Skin epidermis (tissue), 12 donors: ENCODE data around the gene AGTR1.
"Not testable (repeated sequence)": the region's sequence is repeated elsewhere in the genome, so short reads cannot be mapped to it uniquely, and the experiment has no call there.

Experiments used
- H3K27ac ChIP-seq, 21 experiments: fragments of 200-600 bp; sonication (generic) in 11 of 21; one replicate each; pipeline ENCODE4 v1.5.0; 2020; ENCODE audit warnings: mild to moderate bottlenecking in 3 of 21, inconsistent platforms in 2 of 21, moderate library complexity in 2 of 21
- H3K4me3 ChIP-seq, 7 experiments: fragments of 200-600 bp; sonication (generic) in 2 of 7; one replicate each; pipeline ENCODE4 v1.5.0; 2020; ENCODE audit warnings: inconsistent platforms in 2 of 7, mild to moderate bottlenecking in 2 of 7, moderate library complexity in 1 of 7

AGTR1 gene

GRCh38 chr3:148756311-148756710 lies 58.6 kb downstream of the AGTR1 start:
- no peak overlapping the region for H3K4me3 ChIP-seq

GRCh38 chr3:148757238-148758215 lies 59.8 kb downstream of the AGTR1 start:
- H3K27ac ChIP-seq, result peak overlapping the region in 7 of 21 experiments; percentile 6 to 60 (median 19)
- H3K4me3 ChIP-seq, result no peak overlapping the region

More at GRCh38 chr3:148756311-148756710, 58.6 kb downstream of the AGTR1 start:
- no peak overlapping the region for H3K27ac ChIP-seq

- Histone ChIP-seq H3K27ac (peak overlapping the region in 4 of 21 experiments; percentile 6 to 27 (median 16)), H3K4me3 (no peak overlapping the region)
These were observed 60.7 kb downstream of the AGTR1 start for GRCh38 chr3:148758303-148758884.

- H3K27ac ChIP-seq, result no peak overlapping the region
- H3K4me3 ChIP-seq, result no peak overlapping the region
These were observed 61.7 kb downstream of the AGTR1 start for GRCh38 chr3:148759430-148759829.

GRCh38 chr3:148763156-148763680 lies 65.5 kb downstream of the AGTR1 start:
- Histone ChIP-seq H3K4me3 (no peak overlapping the region), H3K27ac (no peak overlapping the region)

- H3K27ac ChIP-seq, result no peak overlapping the region
These were observed 66.6 kb downstream of the AGTR1 start for GRCh38 chr3:148763986-148764935.

GRCh38 chr3:148772361-148772760 lies 74.7 kb downstream of the AGTR1 start:
- Histone ChIP-seq H3K27ac (no peak overlapping the region), H3K4me3 (no peak overlapping the region)

More at GRCh38 chr3:148763986-148764935, 66.6 kb downstream of the AGTR1 start:
- no peak overlapping the region for H3K4me3 ChIP-seq

- Histone ChIP-seq H3K27ac (no peak overlapping the region), H3K4me3 (no peak overlapping the region)
These were observed 75.1 kb downstream of the AGTR1 start for GRCh38 chr3:148772835-148773234.

- no peak overlapping the region for H3K27ac ChIP-seq
- no peak overlapping the region for H3K4me3 ChIP-seq
These were observed 76.1 kb downstream of the AGTR1 start for GRCh38 chr3:148773805-148774204.

GRCh38 chr3:148778926-148779325 lies 81.2 kb downstream of the AGTR1 start:
- H3K27ac ChIP-seq, result no peak overlapping the region
- no peak overlapping the region for H3K4me3 ChIP-seq

GRCh38 chr3:148785026-148785425 lies 87.3 kb downstream of the AGTR1 start:
- H3K27ac ChIP-seq, result not testable (repeated sequence)

GRCh38 chr3:148786159-148786558 lies 88.5 kb downstream of the AGTR1 start:
- not testable (repeated sequence) for H3K4me3 ChIP-seq, H3K27ac ChIP-seq

More at GRCh38 chr3:148785026-148785425, 87.3 kb downstream of the AGTR1 start:
- H3K4me3 ChIP-seq, result not testable (repeated sequence)

GRCh38 chr3:148789146-148789545 lies 91.4 kb downstream of the AGTR1 start:
- peak overlapping the region in 1 of 21 experiments; percentile 72 for H3K27ac ChIP-seq
- no peak overlapping the region for H3K4me3 ChIP-seq

GRCh38 chr3:148789906-148790305 lies 92.2 kb downstream of the AGTR1 start:
- Histone ChIP-seq H3K4me3 (no peak overlapping the region), H3K27ac (peak overlapping the region in 15 of 21 experiments; percentile 23 to 84 (median 72))

GRCh38 chr3:148790370-148790769 lies 92.7 kb downstream of the AGTR1 start:
- Histone ChIP-seq H3K27ac (peak overlapping the region in 18 of 21 experiments; percentile 2 to 84 (median 68)), H3K4me3 (no peak overlapping the region)

GRCh38 chr3:148790851-148791735 lies 93.4 kb downstream of the AGTR1 start:
- Histone ChIP-seq H3K27ac (peak overlapping the region in 17 of 21 experiments; percentile 2 to 87 (median 72)), H3K4me3 (no peak overlapping the region)

GRCh38 chr3:148791920-148792319 lies 94.2 kb downstream of the AGTR1 start:
- H3K4me3 ChIP-seq, result no peak overlapping the region

GRCh38 chr3:148792516-148792915 lies 94.8 kb downstream of the AGTR1 start:
- Histone ChIP-seq H3K27ac (peak overlapping the region in 2 of 21 experiments; percentile 77 to 87), H3K4me3 (no peak overlapping the region)

More at GRCh38 chr3:148791920-148792319, 94.2 kb downstream of the AGTR1 start:
- peak overlapping the region in 9 of 21 experiments; percentile 12 to 87 (median 66) for H3K27ac ChIP-seq
